GM23338 (cell line): ENCODE measurements around the gene PIK3R3. TPM values are rescaled to one million over a fixed set of nuclear protein-coding genes. Genes with fewer than 3 reads are reported as not detected.

Experiments
- ATAC-seq: fragments of 200-7000 bp; cut with Tn5 transposase; 3 replicates; pipeline ENCODE4 v1.9.1; 2020
- DNase-seq: peaks from one replicate; pipeline ENCODE4 v3.0.0-alpha.2; 2015; ENCODE audit warnings: low spot score
- H2AFZ ChIP-seq: fragments of 200-600 bp; sonication (generic); 2 replicates; pipeline ENCODE4 v1.8.0; 2016; ENCODE audit warnings: antibody characterized with exemption, mild to moderate bottlenecking, moderate library complexity
- H3F3A ChIP-seq: fragments of 200-600 bp; sonication (generic); replicated peaks from 2 replicates; pipeline ENCODE4 v1.8.0; 2017; ENCODE audit warnings: antibody characterized with exemption, mixed run types, low read depth
- H3K27ac ChIP-seq: fragments of 200-600 bp; sonication (generic); 2 replicates; pipeline ENCODE4 v1.6.1; 2016; ENCODE audit warnings: low read depth
- H3K27me3 ChIP-seq: fragments of 200-600 bp; sonication (generic); 2 replicates; pipeline ENCODE4 v1.8.0; 2016; ENCODE audit warnings: mild to moderate bottlenecking, mixed run types, moderate library complexity; ENCODE audit not compliant: insufficient read depth
- H3K36me3 ChIP-seq: fragments of 200-600 bp; sonication (generic); 2 replicates; pipeline ENCODE4 v1.8.0; 2016; ENCODE audit warnings: mild to moderate bottlenecking; ENCODE audit not compliant: insufficient read depth
- H3K4me1 ChIP-seq: fragments of 200-600 bp; sonication (generic); 2 replicates; pipeline ENCODE4 v1.8.0; 2016; ENCODE audit warnings: mild to moderate bottlenecking, moderate library complexity; ENCODE audit not compliant: insufficient read depth
- H3K4me2 ChIP-seq: fragments of 200-600 bp; sonication (generic); 2 replicates; pipeline ENCODE4 v1.7.1; 2017; ENCODE audit warnings: mixed run types
- H3K4me3 ChIP-seq: fragments of 200-600 bp; sonication (generic); 2 replicates; pipeline ENCODE4 v1.6.1; 2016; ENCODE audit warnings: mixed run types
- H3K79me2 ChIP-seq: fragments of 200-600 bp; sonication (generic); replicated peaks from 2 replicates; pipeline ENCODE4 v1.8.0; 2017; ENCODE audit warnings: mild to moderate bottlenecking; ENCODE audit not compliant: insufficient read depth
- H3K9me2 ChIP-seq: fragments of 200-600 bp; sonication (generic); 2 replicates; pipeline ENCODE4 v1.8.0; 2017; ENCODE audit not compliant: insufficient read depth
- H4K20me1 ChIP-seq: fragments of 200-600 bp; sonication (generic); replicated peaks from 2 replicates; pipeline ENCODE4 v1.8.0; 2017; ENCODE audit warnings: mild to moderate bottlenecking; ENCODE audit not compliant: insufficient read depth
- H3K27ac Mint-ChIP-seq: 2 replicates; pipeline ENCODE4 v1.8.0; 2020; ENCODE audit warnings: inconsistent platforms, mild to moderate bottlenecking, moderate library complexity, mixed read lengths
- H3K27me3 Mint-ChIP-seq: 3 replicates; pipeline ENCODE4 v1.8.0; 2022; ENCODE audit warnings: low read depth, mild to moderate bottlenecking, moderate library complexity, mixed read lengths, inconsistent platforms; ENCODE audit not compliant: insufficient read depth, poor library complexity
- H3K36me3 Mint-ChIP-seq: 3 replicates; pipeline ENCODE4 v1.8.0; 2021; ENCODE audit warnings: low read depth, mild to moderate bottlenecking, inconsistent platforms, moderate library complexity, mixed read lengths
- H3K4me1 Mint-ChIP-seq: 3 replicates; pipeline ENCODE4 v1.8.0; 2020; ENCODE audit warnings: mild to moderate bottlenecking, inconsistent platforms, mixed read lengths
- H3K4me3 Mint-ChIP-seq: 3 replicates; pipeline ENCODE4 v1.8.0; 2021; ENCODE audit warnings: moderate library complexity, mild to moderate bottlenecking, inconsistent platforms, mixed read lengths
- H3K9me3 Mint-ChIP-seq: 3 replicates; pipeline ENCODE4 v1.8.0; 2020; ENCODE audit warnings: moderate library complexity, mild to moderate bottlenecking, inconsistent platforms, mixed read lengths
- CTCF ChIP-seq, 2 experiments: fragments of 200-600 bp in 1 of 2; sonication (generic) in 1 of 2; conservative IDR thresholded peaks; 2 replicates each; pipeline versions ENCODE4 v1.5.1 to v1.6.1; 2016 to 2017; ENCODE audit warnings: antibody characterized with exemption in 2 of 2, low read depth in 2 of 2, mild to moderate bottlenecking in 2 of 2, moderate library complexity in 1 of 2
- ETS1 ChIP-seq: IDR thresholded peaks from 2 replicates; pipeline ENCODE4 v1.6.1; 2016; ENCODE audit warnings: antibody characterized with exemption
- EZH2phosphoT487 ChIP-seq: fragments of 200-600 bp; sonication (generic); IDR thresholded peaks from one replicate; pipeline ENCODE4 v1.8.1; 2018; ENCODE audit warnings: antibody characterized with exemption; ENCODE audit not compliant: unreplicated experiment
- JUNB ChIP-seq: IDR thresholded peaks from one replicate; pipeline ENCODE4 v1.6.1; 2016; ENCODE audit warnings: antibody characterized with exemption; ENCODE audit not compliant: unreplicated experiment
- POLR2AphosphoS5 ChIP-seq: IDR thresholded peaks from 2 replicates; pipeline ENCODE4 v1.6.1; 2016; ENCODE audit warnings: antibody characterized with exemption, low read depth
- REST ChIP-seq: IDR thresholded peaks from one replicate; pipeline ENCODE4 v1.6.1; 2018; ENCODE audit warnings: antibody characterized with exemption; ENCODE audit not compliant: unreplicated experiment
- STAT1 ChIP-seq: IDR thresholded peaks from one replicate; pipeline ENCODE4 v1.6.1; 2016; ENCODE audit warnings: antibody characterized with exemption; ENCODE audit not compliant: unreplicated experiment
- ZNF114 ChIP-seq: fragments of 250-450 bp; sonication (Bioruptor Pico); IDR thresholded peaks from 2 replicates; pipeline ENCODE4 v1.5.0; 2020; ENCODE audit warnings: mild to moderate bottlenecking, moderate library complexity
- ZNF331 ChIP-seq: fragments of 250-450 bp; sonication (Bioruptor Pico); IDR thresholded peaks from 2 replicates; pipeline ENCODE4 v1.5.0; 2020; ENCODE audit warnings: low read depth, mild to moderate bottlenecking, moderate library complexity
- polyA plus RNA-seq: library from polyadenylated mRNA; unstranded; fragments of >200 nt; fragmentation: Nextera tagmentation; extraction: Ambion mirVana; gene quantifications from 2 replicates; pipeline ENCODE4 v1.2.1, GENCODE V29; 2016
- total RNA-seq: library from RNA; depleted of rRNA; stranded (reverse); fragments of >200 nt; shearing (Covaris generic); gene quantifications from 2 replicates; pipeline ENCODE4 v1.2.3, GENCODE V29; 2014

Gene PIK3R3
- total and polyA plus RNA-seq, 2 experiments from 2014 or later: 7.5 to 8.6 TPM

GRCh38 chr1:46173361-46173856 is 41.0 kb upstream of the PIK3R3 start:
- no peaks in the 10 kb centered on the region for H3F3A ChIP-seq

GRCh38 chr1:46172321-46172720 is 39.9 kb upstream of the PIK3R3 start:
- Mint-ChIP-seq H3K4me1 (peaks cover 19% of the 10 kb centered on the region), H3K36me3 (no peaks in the 10 kb centered on the region), H3K9me3 (no peaks in the 10 kb centered on the region), H3K27ac (no peak overlapping the region), H3K4me3 (no peak overlapping the region), H3K27me3 (peaks cover 19% of the 10 kb centered on the region)
- no peak for DNase-seq
- H3K4me1 ChIP-seq: peaks cover 19% of the 10 kb centered on the region; the same call in 1 of the 2 replicates
- ATAC-seq: no peak
- H4K20me1 ChIP-seq: no peaks in the 10 kb centered on the region
- no peak overlapping the region for H3K4me3 ChIP-seq
- no peaks in the 10 kb centered on the region for H3K36me3 ChIP-seq
- no peaks in the 10 kb centered on the region for H3F3A ChIP-seq
- H3K9me2 ChIP-seq: no peaks in the 10 kb centered on the region
- no peak overlapping the region for H3K27ac ChIP-seq
- no peak overlapping the region for H2AFZ ChIP-seq
- peaks cover 5% of the 10 kb centered on the region for H3K27me3 ChIP-seq
- no peaks in the 10 kb centered on the region for H3K79me2 ChIP-seq
- H3K4me2 ChIP-seq: no peak overlapping the region
- TF ChIP-seq REST: no peak
- TF ChIP-seq ETS1: no peak
- no peak for TF ChIP-seq STAT1
- TF ChIP-seq JUNB: no peak
- TF ChIP-seq POLR2AphosphoS5: no peak
- TF ChIP-seq ZNF114 (CRISPR knock-in tag): no peak
- no peak for TF ChIP-seq EZH2phosphoT487

More at GRCh38 chr1:46173361-46173856, 41.0 kb upstream of the PIK3R3 start:
- H3K27ac ChIP-seq: no peak overlapping the region
- H3K4me3 ChIP-seq: no peak overlapping the region
- ATAC-seq (peak; percentile 16), DNase-seq (peak; percentile 56)
- Mint-ChIP-seq H3K9me3 (no peaks in the 10 kb centered on the region), H3K4me1 (peaks cover 15% of the 10 kb centered on the region), H3K27me3 (peaks cover 11% of the 10 kb centered on the region), H3K4me3 (no peak overlapping the region), H3K27ac (no peak overlapping the region), H3K36me3 (no peaks in the 10 kb centered on the region)
- peaks cover 16% of the 10 kb centered on the region; the same call in 1 of the 2 replicates for H3K4me1 ChIP-seq
- peak overlapping the region; percentile 91; the same call in 1 of the 2 replicates for H2AFZ ChIP-seq
- H3K79me2 ChIP-seq: no peaks in the 10 kb centered on the region
- TF ChIP-seq POLR2AphosphoS5: no peak
- no peak for TF ChIP-seq JUNB
- TF ChIP-seq ZNF331 (CRISPR knock-in tag): no peak
- peak in 1 of 2 experiments; percentile 51; a peak in 2 of 4 replicates for TF ChIP-seq CTCF (conservative IDR thresholded peaks at IDR 0.05; ENCODE audit: low read depth in 2 of 2)
- no peaks in the 10 kb centered on the region for H4K20me1 ChIP-seq
- no peaks in the 10 kb centered on the region for H3K27me3 ChIP-seq
- 0 out of 2 replicates have a peak overlapping the region, but pooled peaks have one; percentile 26 for H3K4me2 ChIP-seq
- H3K9me2 ChIP-seq: no peaks in the 10 kb centered on the region
- H3K36me3 ChIP-seq: no peaks in the 10 kb centered on the region
